CD4-positive, alpha-beta T cell treated with Interferon gamma for 1 hour (primary cell): Measurements from ENCODE around the gene TULP4.
"Not testable (repeated sequence)": the region's sequence is repeated elsewhere in the genome, so short reads cannot be mapped to it uniquely, and the experiment has no call there.

Source experiments
- DNase-seq: peaks from one replicate; pipeline ENCODE4 v3.0.0-alpha.2; 2020

TULP4 gene

DNA sequence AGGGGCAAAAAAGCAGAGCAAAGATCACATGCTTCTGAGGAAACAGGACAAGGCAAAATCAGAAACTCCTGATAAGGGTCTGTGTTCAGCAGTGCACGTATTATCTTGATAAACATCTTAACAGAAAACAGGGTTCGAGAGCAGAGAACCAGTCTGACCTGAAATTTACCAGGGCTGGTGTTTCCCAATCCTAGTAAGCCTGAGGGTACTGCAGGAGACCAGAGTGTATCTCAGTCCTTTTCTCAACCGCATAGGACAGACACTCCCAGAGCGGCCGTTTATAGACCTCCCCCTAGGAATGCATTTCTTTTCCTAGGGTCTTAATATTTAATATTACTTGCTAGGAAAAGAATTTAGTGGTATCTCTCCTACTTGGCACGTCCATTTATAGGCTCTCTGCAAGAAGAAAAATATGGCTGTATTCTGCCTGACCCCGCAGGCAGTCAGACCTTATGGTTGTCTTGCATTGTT, 15.4 kb upstream of the TULP4 start:
- not testable (repeated sequence) for DNase-seq

DNA sequence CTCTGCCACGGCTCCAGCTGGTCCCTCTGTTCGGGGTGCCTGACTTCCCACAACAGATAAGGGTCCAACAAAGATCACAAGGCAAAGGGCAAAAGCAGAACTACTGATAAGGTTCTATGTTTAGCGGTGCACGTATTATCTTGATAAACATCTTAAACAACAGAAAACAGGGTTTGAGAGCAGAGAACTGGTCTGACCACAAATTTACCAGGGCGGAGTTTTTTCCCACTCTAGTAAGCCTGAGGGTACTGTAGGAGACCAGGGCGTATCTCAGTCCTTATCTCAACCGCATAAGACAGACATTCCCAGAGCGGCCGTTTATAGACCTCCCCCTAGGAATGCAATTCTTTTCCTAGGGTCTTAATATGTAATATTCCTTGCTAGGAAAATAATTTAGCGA, 14.6 kb upstream of the TULP4 start:
- not testable (repeated sequence) for DNase-seq

DNA sequence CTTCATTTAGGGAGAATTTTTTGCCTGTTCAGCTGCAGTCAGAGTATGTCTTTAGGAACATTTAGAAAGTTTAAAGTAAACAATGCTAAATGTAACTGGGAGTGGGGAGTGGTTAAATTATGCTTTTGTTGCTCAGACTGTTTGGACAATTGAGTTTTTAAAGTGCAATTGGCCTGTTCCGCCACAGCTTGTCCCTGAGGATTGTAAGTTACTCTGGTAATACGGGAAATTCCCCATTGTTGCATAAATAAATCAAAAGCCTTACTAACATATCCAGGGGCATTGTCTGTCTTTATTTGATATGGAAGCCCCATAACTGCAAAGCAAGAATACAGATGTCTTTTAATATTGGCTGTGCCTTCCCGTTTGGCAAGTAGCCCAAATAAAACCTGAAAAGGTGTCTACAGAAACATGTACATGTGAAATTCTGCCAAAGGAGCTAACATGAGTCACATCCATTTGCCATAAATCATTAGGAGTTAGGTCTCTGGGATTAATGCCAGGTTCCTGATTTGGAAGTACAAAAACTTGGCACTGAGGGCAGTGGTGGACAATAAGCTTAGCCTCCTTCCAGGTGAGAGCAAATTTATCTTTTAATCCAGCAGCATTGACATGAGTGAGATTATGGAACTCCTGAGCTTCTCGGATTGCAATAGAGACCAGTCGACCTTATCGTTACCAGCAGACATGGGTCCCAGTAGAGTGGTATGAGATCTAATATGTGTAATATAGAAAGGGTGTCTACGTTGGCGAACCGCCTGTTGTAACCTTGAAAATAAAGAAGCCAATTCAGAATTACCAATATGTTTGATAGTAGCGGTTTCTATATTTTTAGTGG, 11.7 kb upstream of the TULP4 start:
- DNase-seq = not testable (repeated sequence)

DNA sequence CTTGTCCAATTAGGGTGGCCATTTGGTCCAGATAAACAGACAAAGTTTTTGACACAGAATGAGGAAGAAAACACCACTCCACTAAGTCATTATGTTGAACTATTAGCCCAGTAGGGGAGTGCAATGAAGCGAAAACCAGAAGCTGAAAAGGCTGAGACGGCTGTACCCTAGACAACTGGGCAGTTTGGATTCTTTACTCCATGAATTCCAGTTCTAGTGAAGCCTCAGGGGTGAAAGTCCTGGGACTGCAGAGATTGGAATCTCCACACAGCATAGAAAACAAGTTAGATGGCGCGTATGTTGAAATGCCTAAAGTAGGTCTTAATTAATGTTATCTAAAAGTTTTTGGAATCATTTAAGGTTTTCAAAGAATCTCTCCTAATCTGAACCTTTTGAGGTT, 10.7 kb upstream of the TULP4 start:
- DNase-seq = not testable (repeated sequence)

DNA sequence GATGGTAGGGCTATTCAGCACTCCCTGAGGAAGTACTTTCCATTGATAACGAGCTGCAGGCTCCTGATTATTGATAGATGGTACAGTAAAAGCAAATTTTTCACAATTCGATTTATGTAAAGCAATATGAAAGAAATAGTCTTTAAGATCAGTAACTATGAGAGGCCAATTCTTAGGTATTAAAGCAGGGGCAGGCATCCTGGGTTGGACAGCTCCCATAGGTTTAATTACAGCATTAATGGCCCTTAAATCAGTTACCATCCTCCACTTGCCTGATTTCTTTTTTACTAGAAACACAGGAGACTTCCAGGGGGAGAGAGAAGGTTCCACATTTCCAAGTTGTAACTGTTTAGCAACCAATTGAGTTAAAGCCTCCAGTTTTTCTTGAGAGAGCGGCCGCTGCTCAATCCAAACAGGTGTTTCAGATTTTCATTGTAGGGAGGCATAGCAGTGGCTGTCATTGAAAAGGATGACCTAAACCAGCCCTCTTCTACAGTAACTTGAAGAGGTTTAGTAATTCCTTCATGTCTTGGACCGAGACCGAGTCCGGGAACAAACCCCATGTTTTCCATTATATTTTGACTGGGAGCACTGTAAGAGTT, 10.0 kb upstream of the TULP4 start:
- not testable (repeated sequence) for DNase-seq

DNA sequence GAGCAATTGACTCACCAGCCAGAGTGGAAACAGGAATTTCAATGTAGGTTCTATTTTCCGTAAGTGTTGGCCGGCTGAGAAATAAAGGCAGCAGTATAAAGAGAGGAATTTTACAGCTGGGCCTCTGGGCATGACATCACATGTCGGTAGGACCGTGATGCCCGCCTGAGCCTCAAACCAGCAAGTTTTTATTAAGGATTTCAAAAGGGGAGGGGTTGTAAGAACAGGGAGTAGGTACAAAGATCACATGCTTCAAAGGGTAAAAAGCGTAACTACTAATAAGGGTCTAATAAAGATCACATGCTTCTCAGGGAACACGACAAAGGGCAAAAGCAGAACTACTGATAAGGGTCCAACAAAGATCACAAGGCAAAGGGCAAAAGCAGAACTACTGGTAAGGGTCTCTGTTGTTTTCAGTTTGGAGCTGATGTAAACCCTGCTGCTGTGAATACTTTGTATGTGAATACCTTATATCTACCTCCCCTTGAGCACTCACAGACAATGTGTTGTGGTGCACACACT, 9.0 kb upstream of the TULP4 start:
- DNase-seq = no peak

DNA sequence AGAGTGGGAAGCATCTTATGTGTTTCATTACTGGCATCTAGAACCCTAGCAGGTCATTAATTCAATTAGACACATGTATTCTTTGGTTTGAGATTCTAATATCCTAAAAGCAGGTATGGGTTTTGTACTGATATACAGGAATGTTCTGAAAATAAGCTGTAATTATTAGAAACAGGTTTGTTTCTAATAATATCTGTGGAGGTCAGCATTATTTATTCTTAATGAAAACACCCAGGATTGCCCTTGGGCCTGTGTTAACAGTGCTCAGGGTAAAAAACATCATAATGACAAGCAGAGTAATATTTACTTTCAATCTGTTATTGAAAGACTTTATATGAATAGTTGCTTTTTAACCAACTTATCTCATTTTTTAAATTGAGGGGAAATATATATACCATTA, 8.0 kb upstream of the TULP4 start:
- DNase-seq = no peak

DNA sequence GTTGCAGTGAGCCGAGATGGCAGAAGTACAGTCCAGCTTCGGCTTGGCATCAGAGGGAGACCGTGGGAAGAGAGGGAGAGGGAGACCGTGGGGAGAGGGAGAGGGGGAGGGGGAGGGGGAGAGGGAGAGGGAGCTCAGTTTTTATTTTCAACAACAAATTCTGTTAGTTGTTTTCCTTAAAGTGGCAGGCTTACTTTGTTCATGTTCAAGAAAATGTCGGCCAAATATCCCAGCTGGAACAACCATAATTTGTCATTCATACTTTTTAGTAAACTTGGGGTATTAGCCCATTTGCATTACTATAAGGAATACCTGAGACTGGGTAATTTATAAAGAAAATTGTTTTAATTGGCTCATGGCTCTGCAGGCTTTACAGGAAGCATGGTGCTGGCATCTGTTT, 2.5 kb upstream of the TULP4 start:
- no peak for DNase-seq

DNA sequence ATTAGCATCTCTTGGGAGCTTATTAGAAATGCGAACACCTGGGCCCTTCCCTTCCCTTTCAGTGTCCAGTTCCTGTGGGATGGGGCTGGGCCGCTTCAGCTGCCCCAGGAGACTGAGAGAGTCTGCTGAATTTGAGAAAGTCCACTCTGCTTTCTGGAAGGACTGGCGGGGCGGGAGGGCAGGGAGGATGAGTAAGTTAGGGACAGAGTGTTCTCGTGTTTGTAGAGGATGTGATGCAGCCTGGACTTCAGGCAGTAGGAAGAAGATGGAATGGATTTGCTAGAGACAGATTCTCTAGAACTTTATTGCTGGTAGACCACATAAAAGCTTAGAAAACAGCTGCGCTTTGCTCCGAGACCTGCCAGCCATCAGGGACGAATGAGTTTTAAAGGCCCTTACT, 1.1 kb upstream of the TULP4 start:
- no peak for DNase-seq

DNA sequence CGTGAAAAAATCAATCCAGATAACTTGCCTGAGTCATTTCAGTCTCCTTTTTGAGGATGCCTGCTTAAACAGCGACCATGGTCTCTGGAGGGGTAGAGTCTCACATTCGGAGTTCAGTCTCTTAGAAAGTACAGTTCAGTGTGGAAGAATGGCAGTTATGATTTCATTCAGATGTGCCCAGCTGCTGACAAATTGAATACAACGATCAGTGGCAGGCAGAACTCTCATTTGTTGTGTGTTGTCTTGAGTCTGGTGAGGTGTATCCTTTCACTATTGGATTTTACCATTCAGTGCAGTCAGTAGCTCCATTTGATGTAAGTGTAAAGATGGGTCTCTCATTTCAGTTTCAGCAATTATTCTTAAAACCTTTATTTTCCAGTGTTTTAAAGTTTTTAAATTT, 639 bp upstream of the TULP4 start:
- DNase-seq = no peak

DNA sequence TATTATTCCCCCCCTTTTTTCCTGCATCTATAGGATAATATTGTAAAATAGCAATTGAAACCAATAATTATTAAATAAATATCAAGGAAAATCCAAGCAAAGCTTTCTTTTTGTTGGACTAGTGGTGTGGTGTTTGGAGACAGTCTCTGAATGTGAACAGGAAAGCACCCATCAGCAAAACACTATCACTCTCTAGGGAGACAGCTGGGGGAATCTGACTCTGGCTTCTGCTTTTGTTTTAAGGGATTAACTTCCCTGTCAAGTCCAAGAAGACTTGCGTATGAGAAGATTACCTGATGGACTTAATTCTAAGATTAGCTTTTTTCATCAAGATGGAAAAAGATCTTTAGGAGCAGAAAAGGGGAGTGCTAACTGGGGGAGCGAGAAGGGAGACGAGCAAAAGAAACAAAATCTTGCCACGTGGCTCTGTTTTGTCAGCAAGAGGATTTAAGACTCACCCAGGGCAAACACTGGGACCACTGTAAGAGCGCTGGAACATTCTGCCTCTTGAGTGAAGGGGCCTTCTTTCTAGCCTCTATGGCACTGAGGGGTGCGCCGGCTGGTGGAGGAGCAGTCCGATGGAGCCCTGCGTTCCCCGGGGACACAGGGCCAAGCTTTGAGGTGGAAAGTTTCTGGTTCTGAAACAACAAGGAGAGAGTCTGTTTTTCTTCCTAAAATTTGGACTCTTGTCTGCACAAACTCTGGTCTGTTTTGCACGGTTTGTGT, 570 bp downstream of the TULP4 start:
- DNase-seq = no peak

DNA sequence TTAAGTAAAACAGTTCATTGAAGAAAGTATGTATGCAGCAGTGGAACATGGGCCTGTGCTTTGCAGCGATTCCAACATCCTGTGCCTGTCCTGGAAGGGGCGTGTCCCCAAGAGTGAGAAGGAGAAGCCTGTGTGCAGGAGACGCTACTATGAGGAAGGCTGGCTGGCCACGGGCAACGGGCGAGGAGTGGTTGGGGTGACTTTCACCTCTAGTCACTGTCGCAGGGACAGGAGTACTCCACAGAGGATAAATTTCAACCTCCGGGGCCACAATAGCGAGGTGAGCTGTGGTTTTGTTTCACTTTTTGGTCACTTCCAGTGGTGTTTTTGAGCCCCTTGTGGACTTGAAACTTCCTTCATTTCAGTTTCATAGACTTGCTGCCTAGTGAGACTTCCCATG, 1.7 kb downstream of the TULP4 start:
- peak; percentile 24 for DNase-seq

DNA sequence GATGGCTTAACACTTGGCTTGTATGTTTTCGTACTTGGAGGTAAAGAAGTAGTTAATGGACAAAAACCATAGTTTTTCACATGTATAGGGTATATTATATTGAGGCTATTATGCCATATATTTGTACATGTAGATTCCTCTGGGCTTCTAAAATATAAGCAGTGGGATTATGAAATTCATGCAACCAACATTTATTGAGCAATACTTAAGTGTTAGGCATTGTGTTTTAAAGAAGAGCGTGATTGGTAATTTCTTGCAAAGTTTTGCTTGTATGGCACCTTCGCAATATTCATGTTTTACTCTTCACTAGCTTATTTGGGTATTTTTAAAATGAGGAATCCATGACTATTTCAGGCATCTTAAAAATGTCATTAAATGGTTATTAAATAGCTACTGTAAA, 2.5 kb downstream of the TULP4 start:
- DNase-seq = no peak

DNA sequence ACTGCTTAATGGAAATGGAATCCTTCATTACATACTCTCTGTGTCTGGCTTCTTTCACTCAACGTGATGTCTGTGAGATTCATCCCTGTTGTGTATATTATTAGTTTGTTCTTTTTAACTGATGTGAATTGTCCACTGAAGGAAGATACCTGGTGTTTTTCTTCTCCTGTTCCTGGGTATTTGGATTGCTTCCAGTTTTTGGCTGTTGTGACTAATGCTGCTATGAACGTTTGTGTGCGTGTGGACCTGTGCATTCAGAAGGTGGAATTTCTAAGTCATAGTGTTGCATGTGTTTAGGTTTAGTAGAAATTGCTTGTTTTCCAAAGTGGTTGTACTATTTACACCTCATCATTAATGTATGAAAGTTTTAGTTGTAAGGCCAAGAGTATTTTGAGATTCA, 3.8 kb downstream of the TULP4 start:
- no peak for DNase-seq

DNA sequence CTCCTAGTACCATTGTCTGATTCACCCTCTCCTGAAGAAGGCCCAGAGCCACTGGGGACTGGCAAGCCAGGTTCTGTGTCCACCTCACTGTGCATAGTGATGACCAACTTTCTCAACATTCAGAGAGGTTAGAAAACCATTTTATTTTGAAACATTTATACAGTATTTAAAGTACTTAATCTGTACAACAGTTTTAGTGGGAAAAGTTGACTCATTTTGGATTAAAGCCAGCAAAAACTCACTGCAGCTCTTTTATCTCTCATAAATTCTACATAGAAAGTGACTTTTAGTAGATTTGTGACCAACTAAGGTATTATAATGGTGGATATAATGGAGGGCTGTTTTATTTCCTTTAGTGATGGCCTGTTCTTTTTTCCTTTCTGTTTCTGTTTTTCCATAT, 9.7 kb downstream of the TULP4 start:
- DNase-seq = no peak

DNA sequence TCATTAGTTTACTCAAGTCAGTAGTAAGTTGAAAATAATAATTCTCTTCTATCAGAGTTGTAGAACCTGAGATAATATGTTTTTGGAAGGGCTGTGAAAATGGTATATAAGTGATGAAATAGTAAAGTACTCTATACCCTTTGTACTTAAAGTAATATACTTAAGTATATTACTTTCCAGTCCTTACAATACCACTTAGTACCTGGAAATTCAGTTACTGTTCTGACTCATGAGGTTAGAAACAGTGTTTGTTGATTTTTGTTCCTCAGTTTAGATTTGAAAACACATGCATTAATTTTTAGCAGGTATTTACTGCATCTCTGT, 10.1 kb downstream of the TULP4 start:
- DNase-seq = no peak

DNA sequence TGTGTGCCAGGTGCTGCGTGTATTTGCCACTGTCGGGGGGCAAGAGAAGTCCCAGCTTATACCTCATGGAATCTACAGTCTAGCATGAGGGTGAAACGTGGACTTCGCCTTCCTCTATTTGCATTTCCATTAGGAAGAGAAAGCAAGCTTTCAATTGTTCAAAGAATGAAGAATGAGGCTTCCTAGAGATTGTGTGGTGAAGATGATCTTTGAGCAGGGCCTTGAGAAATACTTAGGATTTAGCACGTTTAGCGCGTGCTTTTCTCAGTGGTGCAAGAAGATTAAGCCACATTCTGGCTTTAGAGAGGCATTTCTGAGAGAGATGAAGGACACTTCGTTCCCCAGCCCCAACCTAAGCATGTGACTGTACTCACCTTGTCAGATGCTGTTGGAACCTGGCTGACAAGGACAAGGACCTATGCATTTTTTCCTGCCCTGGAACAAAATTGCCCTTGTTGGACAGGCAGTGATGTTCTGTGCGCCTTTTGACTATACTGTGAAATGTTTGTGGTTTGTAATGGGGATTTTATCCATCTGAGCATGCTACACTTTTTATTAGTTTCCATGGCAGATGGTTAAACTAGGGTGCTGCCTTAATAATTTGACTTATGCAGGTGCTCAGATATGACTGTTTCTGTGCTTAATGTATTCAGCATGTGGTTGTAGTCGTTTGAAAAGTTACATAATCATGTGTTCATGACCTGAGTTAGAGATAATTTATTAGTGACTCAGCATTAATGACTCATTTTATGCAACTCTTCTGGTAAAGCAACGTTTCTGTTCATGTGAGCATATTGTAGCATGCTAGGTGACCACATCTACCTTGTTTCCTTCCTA, 10.7 kb downstream of the TULP4 start:
- no peak for DNase-seq

DNA sequence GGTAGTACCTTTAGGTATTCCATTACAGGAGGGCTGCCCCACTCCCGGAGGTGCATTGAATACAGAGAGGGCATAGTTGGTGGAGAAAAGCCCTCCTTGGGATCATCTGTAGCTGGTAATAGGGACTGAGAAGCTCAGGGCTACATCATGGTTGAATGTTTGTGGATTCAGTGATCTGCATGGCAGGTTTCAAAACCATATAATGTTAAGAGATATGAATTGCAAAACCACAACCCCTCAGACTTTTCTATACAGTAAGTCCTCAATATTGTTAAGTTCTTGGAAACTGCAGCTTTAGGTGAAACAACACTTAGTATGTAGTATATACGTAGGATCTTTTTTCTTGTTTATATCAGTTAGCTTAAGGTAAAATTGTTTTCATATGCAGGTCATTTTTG, 11.3 kb downstream of the TULP4 start:
- no peak for DNase-seq

DNA sequence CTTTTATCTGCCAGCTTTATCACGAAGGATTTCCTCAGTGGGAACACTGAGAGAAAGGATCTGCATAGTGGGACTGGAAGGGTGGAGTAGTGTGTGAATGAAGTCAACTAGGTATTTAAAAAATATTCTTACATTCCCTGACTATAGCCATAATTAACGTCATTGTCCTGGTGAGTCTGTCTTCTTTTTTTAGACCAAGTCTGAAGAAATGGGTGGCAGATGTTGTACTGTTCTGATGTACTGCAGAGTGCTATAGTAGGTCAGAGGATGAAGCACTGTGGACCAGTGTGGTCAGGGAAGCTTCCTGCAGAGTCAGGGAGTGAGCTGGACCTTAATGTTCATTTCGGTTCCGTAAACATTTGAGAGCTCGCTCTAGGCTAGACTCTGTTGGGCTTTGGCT, 11.9 kb downstream of the TULP4 start:
- DNase-seq = no peak

DNA sequence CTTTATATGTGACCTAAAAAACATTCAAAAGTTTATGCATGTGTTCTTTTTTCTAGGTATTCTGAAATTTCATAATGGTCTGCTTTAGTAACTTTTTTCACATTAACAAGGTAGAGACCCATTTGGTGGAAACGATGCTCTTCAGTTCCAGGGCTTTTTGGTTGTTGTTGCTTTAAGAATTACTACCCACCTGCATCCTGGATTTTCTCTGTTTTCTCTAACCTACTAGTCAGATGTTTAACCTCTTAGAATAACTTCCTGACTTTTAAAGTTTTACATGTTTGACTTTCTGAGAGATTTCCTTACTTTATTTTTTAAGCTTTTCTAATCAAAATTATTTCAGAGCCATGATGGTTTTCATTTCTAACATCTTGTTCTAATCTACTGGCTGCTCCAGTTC, 14.9 kb downstream of the TULP4 start:
- DNase-seq = no peak

DNA sequence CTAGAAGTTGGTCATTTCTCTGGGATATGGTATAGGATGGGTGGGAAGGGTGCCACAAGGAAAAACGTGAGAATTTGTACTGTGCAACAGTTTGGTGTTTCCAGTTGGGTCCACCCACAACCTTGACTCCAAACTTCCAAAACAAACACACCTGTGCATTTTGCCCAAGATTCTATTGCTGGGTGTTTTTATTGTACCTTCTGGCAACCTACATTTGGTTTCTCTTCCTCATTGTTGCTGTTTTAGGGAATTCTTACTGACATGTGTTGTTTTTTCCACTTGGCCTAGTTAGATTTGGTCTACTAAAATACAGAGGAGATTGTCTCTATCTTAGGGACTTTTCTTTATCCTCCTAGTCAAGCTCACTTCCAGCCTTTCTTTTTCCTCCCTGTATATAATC, 16.7 kb downstream of the TULP4 start:
- no peak for DNase-seq

DNA sequence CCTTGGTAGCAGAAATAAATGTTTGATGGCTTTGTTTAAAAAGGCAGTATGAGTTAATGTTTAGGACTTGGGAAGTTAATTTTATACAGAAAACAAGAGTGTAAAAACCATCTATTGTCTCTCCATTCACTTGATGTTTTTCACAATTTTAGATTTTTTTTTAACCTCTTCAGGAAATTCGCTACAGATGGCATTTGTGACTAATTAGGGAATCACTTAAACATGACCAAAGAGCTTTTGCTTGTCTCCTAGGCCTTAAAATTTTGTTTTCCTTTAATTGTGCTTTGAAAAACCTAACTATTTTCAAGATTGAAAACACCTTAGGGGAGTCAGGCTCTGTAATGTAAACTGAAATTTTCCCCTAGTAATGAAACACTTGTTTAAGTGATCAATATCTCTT, 17.3 kb downstream of the TULP4 start:
- no peak for DNase-seq

DNA sequence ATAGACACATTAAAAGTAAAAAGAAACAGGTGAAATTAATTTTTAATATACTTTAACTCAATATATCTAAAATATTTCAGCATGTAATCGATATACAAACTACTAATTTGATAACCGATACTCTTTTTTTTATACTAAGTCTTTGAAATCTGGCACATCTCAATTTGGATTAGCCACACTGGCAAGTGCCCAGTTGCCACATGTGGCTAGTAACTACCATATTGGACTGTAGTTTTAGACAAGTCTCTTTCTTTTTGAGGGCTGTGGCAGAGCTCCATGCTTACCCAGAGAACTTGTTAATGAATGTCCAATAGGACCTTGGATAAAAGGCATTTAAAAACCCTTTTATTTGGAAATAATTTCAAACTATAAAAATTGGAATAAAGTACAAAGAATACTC, 17.8 kb downstream of the TULP4 start:
- no peak for DNase-seq
